ENCODE data around the gene SEC23B. TPM values are rescaled to one million over a fixed set of nuclear protein-coding genes. Genes with fewer than 3 reads are reported as not detected.

SEC23B gene
- total and polyA plus RNA-seq, 2 of the 13 experiments (the other 11 are each of a cell fraction or from before 2014, with no cell fraction given), result 114 to 120 TPM

GRCh38 chr20:18466894-18467730 lies 40.6 kb upstream of the SEC23B start, which contains the start of the genes DZANK1 and POLR3F (continued):
- TF ChIP-seq EP300 (IDR thresholded peaks at IDR 0.05; ENCODE audit: low read depth in 2 of 2, low read length in 2 of 2) (0 out of 4 replicates have a peak, but pooled peaks of 1 of the 2 experiments have one; percentile 21), EP300 (CRISPR knock-in tag; IDR thresholded peaks at IDR 0.05; ENCODE audit: borderline replicate concordance) (peak; percentile 41; the same call in 1 of the 2 replicates), SNAPC2 (CRISPR knock-in tag; IDR thresholded peaks at IDR 0.05) (0 out of 2 replicates have a peak, but pooled peaks have one; percentile 42), HMG20B (CRISPR knock-in tag; conservative IDR thresholded peaks at IDR 0.05) (peak; percentile 79), ZBTB10 (CRISPR knock-in tag; IDR thresholded peaks at IDR 0.05; ENCODE audit: borderline replicate concordance) (peak; percentile 79; the same call in 1 of the 2 replicates), ZNF564 (CRISPR knock-in tag; IDR thresholded peaks at IDR 0.05) (0 out of 2 replicates have a peak, but pooled peaks have one; percentile 42), ZBTB38 (CRISPR knock-in tag; IDR thresholded peaks at IDR 0.05) (peak; percentile 36; the same call in 1 of the 2 replicates), HOXA5 (CRISPR knock-in tag; IDR thresholded peaks at IDR 0.05) (peak; percentile 83), ZNF326 (CRISPR knock-in tag; IDR thresholded peaks at IDR 0.05; ENCODE audit: borderline replicate concordance) (peak; percentile 33; the same call in 1 of the 2 replicates), NCOR1 (IDR thresholded peaks at IDR 0.05; ENCODE audit: borderline replicate concordance, low read length) (peak; percentile 83; the same call in 1 of the 2 replicates), ZNF704 (CRISPR knock-in tag; IDR thresholded peaks at IDR 0.05; ENCODE audit: borderline replicate concordance) (no peak; the same call in 1 of the 2 replicates), LCORL (IDR thresholded peaks at IDR 0.05) (peak; percentile 41; the same call in 1 of the 2 replicates), LCORL (CRISPR knock-in tag; IDR thresholded peaks at IDR 0.05) (peak; percentile 84), SOX6 (IDR thresholded peaks at IDR 0.05) (no peak), SOX6 (CRISPR knock-in tag; IDR thresholded peaks at IDR 0.05) (peak; percentile 59)
- TF ChIP-seq, protein P1, sequence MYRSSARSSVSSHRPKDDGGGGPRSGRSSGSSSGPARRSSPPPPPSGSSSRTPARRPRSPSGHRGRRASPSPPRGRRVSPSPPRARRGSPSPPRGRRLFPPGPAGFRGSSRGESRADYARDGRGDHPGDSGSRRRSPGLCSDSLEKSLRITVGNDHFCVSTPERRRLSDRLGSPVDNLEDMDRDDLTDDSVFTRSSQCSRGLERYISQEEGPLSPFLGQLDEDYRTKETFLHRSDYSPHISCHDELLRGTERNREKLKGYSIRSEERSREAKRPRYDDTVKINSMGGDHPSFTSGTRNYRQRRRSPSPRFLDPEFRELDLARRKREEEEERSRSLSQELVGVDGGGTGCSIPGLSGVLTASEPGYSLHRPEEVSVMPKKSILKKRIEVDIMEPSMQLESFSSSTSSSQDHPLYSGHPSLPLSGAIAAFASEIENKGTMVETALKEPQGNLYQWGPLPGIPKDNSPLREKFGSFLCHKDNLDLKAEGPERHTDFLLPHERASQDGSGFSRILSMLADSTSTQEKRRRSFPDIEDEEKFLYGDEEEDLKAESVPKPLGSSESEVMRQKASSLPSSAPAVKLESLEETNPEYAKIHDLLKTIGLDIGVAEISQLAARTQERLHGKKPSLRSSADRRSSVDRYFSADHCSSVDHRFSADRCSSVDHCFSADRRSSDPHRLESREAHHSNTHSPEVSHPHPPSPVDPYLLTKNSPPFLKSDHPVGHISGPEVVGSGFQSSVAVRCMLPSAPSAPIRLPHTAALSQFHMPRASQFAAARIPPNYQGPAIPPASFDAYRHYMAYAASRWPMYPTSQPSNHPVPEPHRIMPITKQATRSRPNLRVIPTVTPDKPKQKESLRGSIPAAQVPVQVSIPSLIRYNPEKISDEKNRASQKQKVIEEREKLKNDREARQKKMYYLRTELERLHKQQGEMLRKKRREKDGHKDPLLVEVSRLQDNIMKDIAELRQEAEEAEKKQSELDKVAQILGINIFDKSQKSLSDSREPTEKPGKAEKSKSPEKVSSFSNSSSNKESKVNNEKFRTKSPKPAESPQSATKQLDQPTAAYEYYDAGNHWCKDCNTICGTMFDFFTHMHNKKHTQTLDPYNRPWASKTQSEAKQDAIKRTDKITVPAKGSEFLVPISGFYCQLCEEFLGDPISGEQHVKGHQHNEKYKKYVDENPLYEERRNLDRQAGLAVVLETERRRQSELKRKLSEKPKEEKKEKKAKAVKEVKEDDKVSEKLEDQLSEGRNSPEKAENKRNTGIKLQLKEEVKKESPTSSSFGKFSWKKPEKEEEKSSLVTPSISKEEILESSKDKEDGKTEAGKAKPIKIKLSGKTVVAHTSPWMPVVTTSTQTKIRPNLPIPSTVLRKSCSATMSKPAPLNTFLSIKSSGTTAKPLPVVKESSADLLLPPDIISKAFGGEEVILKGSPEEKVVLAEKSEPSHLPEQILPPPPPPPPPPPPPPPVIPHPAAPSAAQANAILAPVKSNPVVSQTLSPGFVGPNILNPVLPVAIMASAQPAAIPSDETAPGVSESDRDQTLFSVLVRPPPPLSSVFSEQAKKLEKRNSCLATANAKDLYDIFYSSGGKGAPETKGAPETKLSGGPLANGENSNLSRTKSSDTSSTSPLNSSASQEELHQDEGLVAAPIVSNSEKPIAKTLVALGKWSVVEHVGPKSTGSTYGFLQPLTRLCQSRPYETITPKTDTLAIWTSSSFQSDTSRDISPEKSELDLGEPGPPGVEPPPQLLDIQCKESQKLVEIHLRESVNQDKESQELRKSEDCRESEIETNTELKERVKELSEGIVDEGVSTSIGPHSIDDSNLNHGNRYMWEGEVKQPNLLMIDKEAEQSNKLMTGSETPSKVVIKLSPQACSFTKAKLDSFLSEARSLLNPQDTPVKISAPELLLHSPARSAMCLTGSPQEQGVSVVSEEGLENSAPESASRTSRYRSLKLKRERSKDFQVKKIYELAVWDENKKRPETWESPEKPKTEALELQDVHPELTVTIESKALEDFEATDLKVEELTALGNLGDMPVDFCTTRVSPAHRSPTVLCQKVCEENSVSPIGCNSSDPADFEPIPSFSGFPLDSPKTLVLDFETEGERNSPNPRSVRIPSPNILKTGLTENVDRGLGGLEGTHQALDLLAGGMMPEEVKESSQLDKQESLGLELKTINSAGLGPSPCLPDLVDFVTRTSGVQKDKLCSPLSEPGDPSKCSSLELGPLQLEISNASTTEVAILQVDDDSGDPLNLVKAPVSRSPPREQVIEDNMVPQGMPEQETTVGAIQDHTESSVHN (CRISPR knock-in tag; IDR thresholded peaks at IDR 0.05), result no peak
